A673 (cell line): ENCODE data around the gene MEX3D.

ENCODE experiments used
- EZH2 ChIP-seq: fragments of 200-600 bp; sonication (generic); IDR thresholded peaks from 2 replicates; pipeline ENCODE4 v1.6.1; 2017; ENCODE audit warnings: borderline replicate concordance, low read depth, mild to moderate bottlenecking, mixed read lengths, antibody characterized with exemption, low read length; ENCODE audit not compliant: poor library complexity, severe bottlenecking
- TF ChIP-seq, protein P1 (sequence below): fragments of 300-800, 200-600 bp; sonication (generic); conservative IDR thresholded peaks from 2 replicates; pipeline ENCODE4 v1.5.1; 2017; ENCODE audit warnings: low read depth, mild to moderate bottlenecking, antibody characterized with exemption, low read length, moderate library complexity, mixed read lengths

DNA sequence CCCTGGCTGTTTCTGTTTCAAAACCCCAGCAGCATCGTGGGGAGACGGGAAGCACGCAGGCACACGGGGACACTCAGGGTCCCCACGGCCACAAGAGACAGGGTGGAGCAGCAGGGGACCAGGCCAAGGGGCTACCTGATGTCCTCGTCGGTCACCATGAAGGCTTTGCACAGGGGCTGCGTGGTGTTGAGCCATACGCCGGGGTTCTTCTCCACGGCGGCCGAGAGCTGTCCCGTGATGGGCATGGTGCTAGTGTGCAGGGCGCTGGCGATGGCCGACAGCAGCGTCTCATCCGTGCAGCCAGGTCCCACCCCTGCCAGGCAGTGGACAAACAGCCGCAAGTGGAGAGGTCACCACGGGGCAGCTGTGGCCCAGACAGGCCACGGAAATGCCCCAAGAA is 12.8 kb upstream of the MEX3D start:
- TF ChIP-seq, protein P1, sequence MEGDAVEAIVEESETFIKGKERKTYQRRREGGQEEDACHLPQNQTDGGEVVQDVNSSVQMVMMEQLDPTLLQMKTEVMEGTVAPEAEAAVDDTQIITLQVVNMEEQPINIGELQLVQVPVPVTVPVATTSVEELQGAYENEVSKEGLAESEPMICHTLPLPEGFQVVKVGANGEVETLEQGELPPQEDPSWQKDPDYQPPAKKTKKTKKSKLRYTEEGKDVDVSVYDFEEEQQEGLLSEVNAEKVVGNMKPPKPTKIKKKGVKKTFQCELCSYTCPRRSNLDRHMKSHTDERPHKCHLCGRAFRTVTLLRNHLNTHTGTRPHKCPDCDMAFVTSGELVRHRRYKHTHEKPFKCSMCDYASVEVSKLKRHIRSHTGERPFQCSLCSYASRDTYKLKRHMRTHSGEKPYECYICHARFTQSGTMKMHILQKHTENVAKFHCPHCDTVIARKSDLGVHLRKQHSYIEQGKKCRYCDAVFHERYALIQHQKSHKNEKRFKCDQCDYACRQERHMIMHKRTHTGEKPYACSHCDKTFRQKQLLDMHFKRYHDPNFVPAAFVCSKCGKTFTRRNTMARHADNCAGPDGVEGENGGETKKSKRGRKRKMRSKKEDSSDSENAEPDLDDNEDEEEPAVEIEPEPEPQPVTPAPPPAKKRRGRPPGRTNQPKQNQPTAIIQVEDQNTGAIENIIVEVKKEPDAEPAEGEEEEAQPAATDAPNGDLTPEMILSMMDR = no peak
- TF ChIP-seq EZH2 = no peak
